DOHH2 (cell line): Measurements from ENCODE around the gene HAO2.

Experiments
- CTCF ChIP-seq: fragments of 200-600 bp; sonication (generic); IDR thresholded peaks from one replicate; pipeline ENCODE4 v1.5.1; 2014; ENCODE audit warnings: antibody characterized with exemption, mild to moderate bottlenecking, low read depth, low read length; ENCODE audit not compliant: poor library complexity, severe bottlenecking
- EZH2phosphoT487 ChIP-seq: fragments of 200-600 bp; sonication (generic); IDR thresholded peaks from 2 replicates; pipeline ENCODE4 v1.6.1; 2017; ENCODE audit warnings: borderline replicate concordance, mild to moderate bottlenecking, antibody characterized with exemption, low read length, moderate library complexity, mixed read lengths

GRCh38 chr1:119385650-119386049, 17.1 kb downstream of the HAO2 start:
- TF ChIP-seq CTCF (no peak), EZH2phosphoT487 (no peak)
